Stimulated activated naive CD4-positive, alpha-beta T cell treated with Interleukin-2 at 50 U/mL for 16 hours (primary cell): ENCODE data around the gene AHNAK2.
A peak's percentile ranks its signal among the peaks of the same experiment; 100 is the strongest.

Experiments used
- DNase-seq: peaks from one replicate; lab custom pipeline; 2025; lab: John Stamatoyannopoulos, UW

AHNAK2 gene

GRCh38 chr14:104939666-104940410 lies 38.3 kb downstream of the AHNAK2 start:
- DNase-seq, result no peak

GRCh38 chr14:104938960-104939359 lies 39.2 kb downstream of the AHNAK2 start:
- no peak for DNase-seq

- DNase-seq, result no peak
Observed at GRCh38 chr14:104938436-104938835, 39.7 kb downstream of the AHNAK2 start.

- no peak for DNase-seq
Observed at GRCh38 chr14:104937694-104938365, 40.3 kb downstream of the AHNAK2 start.

- no peak for DNase-seq
Observed at GRCh38 chr14:104937161-104937560, 41.0 kb downstream of the AHNAK2 start.

- no peak for DNase-seq
Observed at GRCh38 chr14:104936361-104937155, 41.6 kb downstream of the AHNAK2 start.

- no peak for DNase-seq
Observed at GRCh38 chr14:104935955-104936354, 42.2 kb downstream of the AHNAK2 start.

GRCh38 chr14:104935026-104935650 lies 43.0 kb downstream of the AHNAK2 start:
- no peak for DNase-seq

- peak; percentile 34 for DNase-seq
Observed at GRCh38 chr14:104933746-104934733, 44.1 kb downstream of the AHNAK2 start.

- peak; percentile 83 for DNase-seq
Observed at GRCh38 chr14:104932676-104933631, 45.2 kb downstream of the AHNAK2 start.

GRCh38 chr14:104931771-104932675 lies 46.2 kb downstream of the AHNAK2 start:
- no peak for DNase-seq

GRCh38 chr14:104931304-104931770 lies 46.8 kb downstream of the AHNAK2 start:
- no peak for DNase-seq

GRCh38 chr14:104930526-104931303 lies 47.5 kb downstream of the AHNAK2 start:
- DNase-seq, result no peak

GRCh38 chr14:104929268-104930230 lies 48.6 kb downstream of the AHNAK2 start:
- no peak for DNase-seq

- DNase-seq, result no peak
Observed at GRCh38 chr14:104928391-104929133, 49.6 kb downstream of the AHNAK2 start.

- DNase-seq, result no peak
Observed at GRCh38 chr14:104927901-104928300, 50.3 kb downstream of the AHNAK2 start.
